ENCODE measurements around the gene GAD2. TPM values are rescaled to one million over a fixed set of nuclear protein-coding genes. Genes with fewer than 3 reads are reported as not detected.

The GAD2 gene
- total RNA-seq, 1 donor from 2014 or later, result 0.41 TPM

GRCh38 chr10:26259341-26259740 is 42.8 kb downstream of the GAD2 start:
- no peaks in the 10 kb centered on the region for H3K27me3 ChIP-seq
- no peaks in the 10 kb centered on the region for H3K9me3 ChIP-seq (ENCODE audit: low read depth)
- H3K4me3 Mint-ChIP-seq, result no peak overlapping the region
- no peak overlapping the region for H3K9ac ChIP-seq
- H3F3A ChIP-seq (ENCODE audit: low read depth), result no peaks in the 10 kb centered on the region
- no peak for DNase-seq (ENCODE audit: low spot score)
- TF ChIP-seq EZH2 (IDR thresholded peaks at IDR 0.05) (no peak), CTCF (IDR thresholded peaks at IDR 0.05) (no peak), EZH2phosphoT487 (IDR thresholded peaks at IDR 0.05) (no peak)
- no peaks in the 10 kb centered on the region for H3K36me3 ChIP-seq
- no peaks in the 10 kb centered on the region for H3K4me1 ChIP-seq
- no peaks in the 10 kb centered on the region for H3K4me1 Mint-ChIP-seq
- no peak overlapping the region for H3K4me2 ChIP-seq
- H3K27ac ChIP-seq, result no peak overlapping the region
- H3K79me2 ChIP-seq (ENCODE audit: low read depth), result no peaks in the 10 kb centered on the region
- H4K20me1 ChIP-seq (ENCODE audit: low read depth), result no peaks in the 10 kb centered on the region
- H3K36me3 Mint-ChIP-seq, result no peaks in the 10 kb centered on the region
- H3K4me3 ChIP-seq, result no peak overlapping the region
- H2AFZ ChIP-seq (replicated peaks), result no peak overlapping the region
- no peak overlapping the region for H3K27ac Mint-ChIP-seq
- no peaks in the 10 kb centered on the region for H3K9me3 Mint-ChIP-seq
- H3K27me3 Mint-ChIP-seq (ENCODE audit: insufficient read depth, low read depth), result no peaks in the 10 kb centered on the region

GRCh38 chr10:26269754-26270153 is 53.2 kb downstream of the GAD2 start:
- Histone ChIP-seq H3K36me3 (no peaks in the 10 kb centered on the region), H2AFZ (replicated peaks) (no peak overlapping the region), H3F3A (ENCODE audit: low read depth) (no peaks in the 10 kb centered on the region), H3K4me1 (no peaks in the 10 kb centered on the region), H4K20me1 (ENCODE audit: low read depth) (no peaks in the 10 kb centered on the region), H3K27me3 (no peaks in the 10 kb centered on the region), H3K79me2 (ENCODE audit: low read depth) (no peaks in the 10 kb centered on the region), H3K27ac (no peak overlapping the region), H3K9ac (no peak overlapping the region), H3K9me3 (ENCODE audit: low read depth) (no peaks in the 10 kb centered on the region), H3K4me2 (no peak overlapping the region), H3K4me3 (no peak overlapping the region)
- Mint-ChIP-seq H3K36me3 (no peaks in the 10 kb centered on the region), H3K4me1 (peaks cover 26% of the 10 kb centered on the region), H3K9me3 (no peaks in the 10 kb centered on the region), H3K27me3 (ENCODE audit: insufficient read depth, low read depth) (peaks cover 16% of the 10 kb centered on the region), H3K27ac (no peak overlapping the region), H3K4me3 (no peak overlapping the region)
- peak; percentile 73 for DNase-seq (ENCODE audit: low spot score)
- TF ChIP-seq CTCF (IDR thresholded peaks at IDR 0.05) (peak; percentile 68), EZH2phosphoT487 (IDR thresholded peaks at IDR 0.05) (no peak), EZH2 (IDR thresholded peaks at IDR 0.05) (no peak)

GRCh38 chr10:26274391-26274790 is 57.8 kb downstream of the GAD2 start:
- no peak overlapping the region for H3K27ac Mint-ChIP-seq
- H3K36me3 ChIP-seq, result no peaks in the 10 kb centered on the region
- no peak overlapping the region for H3K9ac ChIP-seq
- H3K9me3 Mint-ChIP-seq, result no peaks in the 10 kb centered on the region
- H3K4me1 ChIP-seq, result peaks cover 7% of the 10 kb centered on the region
- H3K27me3 Mint-ChIP-seq (ENCODE audit: insufficient read depth, low read depth), result peaks cover 19% of the 10 kb centered on the region
- DNase-seq (ENCODE audit: low spot score), result no peak
- no peak overlapping the region for H2AFZ ChIP-seq (replicated peaks)
- no peak overlapping the region for H3K4me3 Mint-ChIP-seq
- no peaks in the 10 kb centered on the region for H4K20me1 ChIP-seq (ENCODE audit: low read depth)
- H3K9me3 ChIP-seq (ENCODE audit: low read depth), result no peaks in the 10 kb centered on the region
- TF ChIP-seq EZH2 (IDR thresholded peaks at IDR 0.05) (no peak), CTCF (IDR thresholded peaks at IDR 0.05) (no peak), EZH2phosphoT487 (IDR thresholded peaks at IDR 0.05) (no peak)
- no peak overlapping the region for H3K27ac ChIP-seq
- H3K36me3 Mint-ChIP-seq, result no peaks in the 10 kb centered on the region
- no peaks in the 10 kb centered on the region for H3K79me2 ChIP-seq (ENCODE audit: low read depth)
- no peaks in the 10 kb centered on the region for H3K27me3 ChIP-seq
- no peak overlapping the region for H3K4me3 ChIP-seq
- H3F3A ChIP-seq (ENCODE audit: low read depth), result peaks cover 6% of the 10 kb centered on the region
- no peak overlapping the region for H3K4me2 ChIP-seq
- H3K4me1 Mint-ChIP-seq, result peaks cover 32% of the 10 kb centered on the region
